Measurements from ENCODE around the gene PAXX.

DNA sequence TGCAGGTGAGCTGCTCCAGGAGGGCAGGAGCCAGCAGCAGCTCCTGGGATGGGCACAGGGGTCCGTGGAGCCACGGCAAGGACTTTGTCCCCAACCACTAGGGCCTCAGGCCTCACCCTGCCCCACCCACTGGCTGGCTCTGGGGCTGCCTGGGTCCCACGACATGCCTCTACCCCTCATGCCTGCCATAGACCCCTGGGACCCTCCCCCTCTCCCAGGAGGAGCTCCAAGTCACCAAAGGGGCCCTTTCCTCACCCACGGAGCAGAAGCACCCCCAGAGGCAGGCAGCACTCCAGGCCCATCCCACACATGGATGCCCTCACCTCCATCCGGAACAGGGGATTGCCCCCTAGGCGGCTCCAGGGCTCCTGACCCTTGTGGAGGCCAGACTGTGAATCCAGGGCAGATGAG is 29.4 kb downstream of the PAXX start:
- TF ChIP-seq, protein P1, sequence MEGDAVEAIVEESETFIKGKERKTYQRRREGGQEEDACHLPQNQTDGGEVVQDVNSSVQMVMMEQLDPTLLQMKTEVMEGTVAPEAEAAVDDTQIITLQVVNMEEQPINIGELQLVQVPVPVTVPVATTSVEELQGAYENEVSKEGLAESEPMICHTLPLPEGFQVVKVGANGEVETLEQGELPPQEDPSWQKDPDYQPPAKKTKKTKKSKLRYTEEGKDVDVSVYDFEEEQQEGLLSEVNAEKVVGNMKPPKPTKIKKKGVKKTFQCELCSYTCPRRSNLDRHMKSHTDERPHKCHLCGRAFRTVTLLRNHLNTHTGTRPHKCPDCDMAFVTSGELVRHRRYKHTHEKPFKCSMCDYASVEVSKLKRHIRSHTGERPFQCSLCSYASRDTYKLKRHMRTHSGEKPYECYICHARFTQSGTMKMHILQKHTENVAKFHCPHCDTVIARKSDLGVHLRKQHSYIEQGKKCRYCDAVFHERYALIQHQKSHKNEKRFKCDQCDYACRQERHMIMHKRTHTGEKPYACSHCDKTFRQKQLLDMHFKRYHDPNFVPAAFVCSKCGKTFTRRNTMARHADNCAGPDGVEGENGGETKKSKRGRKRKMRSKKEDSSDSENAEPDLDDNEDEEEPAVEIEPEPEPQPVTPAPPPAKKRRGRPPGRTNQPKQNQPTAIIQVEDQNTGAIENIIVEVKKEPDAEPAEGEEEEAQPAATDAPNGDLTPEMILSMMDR (IDR thresholded peaks at IDR 0.05; ENCODE audit: borderline replicate concordance, extremely low read depth, low read length, poor library complexity, severe bottlenecking), result no peak
- no peak for TF ChIP-seq EZH2 (IDR thresholded peaks at IDR 0.05; ENCODE audit: borderline replicate concordance, low read depth, low read length, severe bottlenecking)
